ENCODE measurements around the gene RIMOC1. TPM values are rescaled to one million over a fixed set of nuclear protein-coding genes. Genes with fewer than 3 reads are reported as not detected.

RIMOC1 gene, protein sequence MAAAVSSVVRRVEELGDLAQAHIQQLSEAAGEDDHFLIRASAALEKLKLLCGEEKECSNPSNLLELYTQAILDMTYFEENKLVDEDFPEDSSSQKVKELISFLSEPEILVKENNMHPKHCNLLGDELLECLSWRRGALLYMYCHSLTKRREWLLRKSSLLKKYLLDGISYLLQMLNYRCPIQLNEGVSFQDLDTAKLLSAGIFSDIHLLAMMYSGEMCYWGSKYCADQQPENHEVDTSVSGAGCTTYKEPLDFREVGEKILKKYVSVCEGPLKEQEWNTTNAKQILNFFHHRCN
- 10 to 100 TPM; 32.5 to 35.5 TPM for total RNA-seq
- polyA plus RNA-seq (ENCODE audit: insufficient read length in 6 of 6) = 10 to 100 TPM; 22.4 to 28.9 (median 26.3) TPM
- long read RNA-seq, donor 1, full-length matches to known transcripts = 13 of 87 reads
- long read RNA-seq, donor 1, partial matches to known transcripts = 74 of 87 reads
- long read RNA-seq, donor 1, other reads (novel, unspliced or antisense) = 0 of 87 reads
- long read RNA-seq, donor 2, full-length matches to known transcripts = 8 of 78 reads
- long read RNA-seq, donor 2, partial matches to known transcripts = 70 of 78 reads
- long read RNA-seq, donor 2, other reads (novel, unspliced or antisense) = 0 of 78 reads
- long read RNA-seq, donor 3, full-length matches to known transcripts = 3 of 3 reads
- long read RNA-seq, donor 3, partial matches to known transcripts = 0 of 3 reads
- long read RNA-seq, donor 3, other reads (novel, unspliced or antisense) = 0 of 3 reads
- long read RNA-seq, donor 4, full-length matches to known transcripts = 6 of 8 reads
- long read RNA-seq, donor 4, partial matches to known transcripts = 1 of 8 reads
- long read RNA-seq, donor 4, other reads (novel, unspliced or antisense) = 1 of 8 reads
- long read RNA-seq, donor 5, full-length matches to known transcripts = 6 of 6 reads
- long read RNA-seq, donor 5, partial matches to known transcripts = 0 of 6 reads
- long read RNA-seq, donor 5, other reads (novel, unspliced or antisense) = 0 of 6 reads
- long read RNA-seq, donor 6, full-length matches to known transcripts = 6 of 6 reads
- long read RNA-seq, donor 6, partial matches to known transcripts = 0 of 6 reads
- long read RNA-seq, donor 6, other reads (novel, unspliced or antisense) = 0 of 6 reads
- long read RNA-seq, donor 7, full-length matches to known transcripts = 5 of 5 reads
- long read RNA-seq, donor 7, partial matches to known transcripts = 0 of 5 reads
- long read RNA-seq, donor 7, other reads (novel, unspliced or antisense) = 0 of 5 reads
- long read RNA-seq, donor 8, full-length matches to known transcripts = 8 of 8 reads
- long read RNA-seq, donor 8, partial matches to known transcripts = 0 of 8 reads
- long read RNA-seq, donor 8, other reads (novel, unspliced or antisense) = 0 of 8 reads
- long read RNA-seq, donor 9 = 0 reads
- long read RNA-seq, donor 10, full-length matches to known transcripts = 4 of 5 reads
- long read RNA-seq, donor 10, partial matches to known transcripts = 0 of 5 reads
- long read RNA-seq, donor 10, other reads (novel, unspliced or antisense) = 1 of 5 reads
- long read RNA-seq, donor 11, full-length matches to known transcripts = 11 of 11 reads
- long read RNA-seq, donor 11, partial matches to known transcripts = 0 of 11 reads
- long read RNA-seq, donor 11, other reads (novel, unspliced or antisense) = 0 of 11 reads
- long read RNA-seq, donor 12, full-length matches to known transcripts = 3 of 3 reads
- long read RNA-seq, donor 12, partial matches to known transcripts = 0 of 3 reads
- long read RNA-seq, donor 12, other reads (novel, unspliced or antisense) = 0 of 3 reads

DNA sequence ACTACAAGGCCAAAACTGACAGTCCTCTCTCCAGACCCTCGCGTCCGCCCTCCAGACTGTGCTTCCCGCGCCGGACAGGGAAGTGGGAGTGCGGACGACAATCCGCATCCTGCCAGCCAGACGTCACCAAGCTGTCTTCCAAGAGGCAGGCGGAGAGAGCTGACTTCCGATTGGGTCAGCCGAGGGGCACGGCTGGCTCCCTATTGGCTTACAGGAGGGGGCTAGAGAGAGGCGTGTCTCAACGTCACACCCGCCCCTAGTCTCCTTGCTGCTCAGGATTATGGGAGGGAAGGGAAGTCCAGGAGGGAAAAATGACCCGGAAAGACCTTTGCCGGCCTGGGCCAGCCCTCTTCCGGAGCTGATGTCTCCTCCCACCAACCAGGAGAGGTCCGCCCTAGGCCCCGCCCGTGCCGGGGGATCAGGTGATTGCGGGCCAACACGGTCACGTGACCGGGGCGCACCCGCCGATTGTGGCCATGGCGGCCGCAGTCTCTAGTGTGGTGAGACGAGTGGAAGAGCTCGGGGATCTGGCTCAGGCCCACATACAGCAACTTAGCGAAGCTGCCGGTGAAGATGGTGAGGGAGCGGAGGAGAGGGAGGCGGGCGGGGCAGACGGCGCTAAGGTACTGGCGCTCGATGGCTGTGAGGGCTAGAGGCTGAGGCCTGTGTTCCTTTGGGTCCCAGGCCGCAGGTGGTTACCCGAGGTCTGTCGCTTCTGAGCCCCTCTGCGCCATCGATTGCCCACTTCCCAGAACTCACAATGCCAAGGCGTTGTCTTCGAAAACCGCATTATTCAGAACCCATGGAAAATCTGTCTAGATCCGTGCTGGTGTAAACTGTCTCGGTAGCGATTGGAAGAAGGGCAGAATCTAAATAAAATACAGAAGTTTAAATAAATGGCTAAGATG is at the start of gene RIMOC1:
RIMOC1 (plus strand) TSS at position 453 of the 908 bp plus-strand sequence; CDS start at position 477, 24 bp downstream.
- Histone ChIP-seq H3K4me1 (peaks cover 0 to 33% of the 10 kb centered on the region in 2 donors), H3K9me3 (no peaks in the 10 kb centered on the region), H3K27me3 (no peaks in the 10 kb centered on the region), H3K27ac (peak within 1 kb of the TSS; percentile 83 to 87), H3K36me3 (peaks cover 0 to 20% of the 10 kb centered on the region in 2 donors), H3K4me3 (peak within 1 kb of the TSS; percentile 71 to 95)
- TF ChIP-seq, protein P1, sequence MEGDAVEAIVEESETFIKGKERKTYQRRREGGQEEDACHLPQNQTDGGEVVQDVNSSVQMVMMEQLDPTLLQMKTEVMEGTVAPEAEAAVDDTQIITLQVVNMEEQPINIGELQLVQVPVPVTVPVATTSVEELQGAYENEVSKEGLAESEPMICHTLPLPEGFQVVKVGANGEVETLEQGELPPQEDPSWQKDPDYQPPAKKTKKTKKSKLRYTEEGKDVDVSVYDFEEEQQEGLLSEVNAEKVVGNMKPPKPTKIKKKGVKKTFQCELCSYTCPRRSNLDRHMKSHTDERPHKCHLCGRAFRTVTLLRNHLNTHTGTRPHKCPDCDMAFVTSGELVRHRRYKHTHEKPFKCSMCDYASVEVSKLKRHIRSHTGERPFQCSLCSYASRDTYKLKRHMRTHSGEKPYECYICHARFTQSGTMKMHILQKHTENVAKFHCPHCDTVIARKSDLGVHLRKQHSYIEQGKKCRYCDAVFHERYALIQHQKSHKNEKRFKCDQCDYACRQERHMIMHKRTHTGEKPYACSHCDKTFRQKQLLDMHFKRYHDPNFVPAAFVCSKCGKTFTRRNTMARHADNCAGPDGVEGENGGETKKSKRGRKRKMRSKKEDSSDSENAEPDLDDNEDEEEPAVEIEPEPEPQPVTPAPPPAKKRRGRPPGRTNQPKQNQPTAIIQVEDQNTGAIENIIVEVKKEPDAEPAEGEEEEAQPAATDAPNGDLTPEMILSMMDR (IDR thresholded peaks at IDR 0.05) = no peak
- intact Hi-C loops (cut with DNase I) = no loop called here
- ATAC-seq = peak; percentile 99
- peak; percentile 99 for DNase-seq

DNA sequence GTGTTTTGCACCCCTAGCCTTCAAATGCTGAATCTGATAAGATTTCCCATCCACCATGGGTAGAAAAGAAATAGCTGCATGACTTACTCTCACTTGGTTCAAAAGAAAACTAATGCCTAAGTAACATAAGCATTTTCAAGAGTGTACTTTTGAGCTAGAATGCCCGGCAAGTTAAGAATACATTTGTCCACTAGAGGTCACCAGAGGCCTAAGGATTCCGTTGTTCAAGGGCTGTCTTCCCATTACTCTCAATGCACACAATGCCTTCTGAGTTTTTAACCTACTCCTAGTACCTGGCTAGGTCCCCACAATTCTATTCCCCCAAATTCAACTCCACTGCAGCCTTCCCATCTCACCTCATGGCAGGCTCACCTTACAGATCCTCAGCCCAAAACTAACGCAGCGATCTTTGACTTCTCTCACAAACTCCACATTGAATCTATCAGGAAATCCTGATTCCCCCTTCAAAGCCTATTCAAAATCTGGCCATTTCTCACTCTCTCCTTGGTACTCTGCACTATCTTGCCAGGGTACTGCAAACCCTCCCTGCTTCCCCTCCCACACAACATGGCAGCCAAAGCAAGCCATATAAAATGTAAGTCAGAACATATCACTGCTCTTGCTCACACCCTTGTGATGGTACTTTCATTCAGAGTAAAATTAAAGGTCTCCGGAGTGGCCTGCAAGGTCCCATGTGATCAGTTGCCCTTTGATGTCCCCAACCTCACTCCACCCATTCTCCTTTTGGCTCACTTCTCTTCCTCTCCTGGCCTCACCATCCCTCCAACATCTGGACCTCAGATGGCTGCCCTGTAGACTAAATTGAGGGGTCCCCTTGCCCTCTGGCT is 47.3 kb upstream of the RIMOC1 start:
- TF ChIP-seq, protein P1 (IDR thresholded peaks at IDR 0.05) = peak; percentile 54 to 81
- intact Hi-C loops (cut with DNase I) = no loop called here
- Histone ChIP-seq H3K36me3 (peaks cover 0 to 44% of the 10 kb centered on the region in 2 donors), H3K4me3 (no peak overlapping the region), H3K27me3 (no peaks in the 10 kb centered on the region), H3K27ac (no peak overlapping the region), H3K4me1 (no peaks in the 10 kb centered on the region), H3K9me3 (no peaks in the 10 kb centered on the region)
- ATAC-seq = peak; percentile 98
- peak in 2 of 4 donors; percentile 73 to 83 for DNase-seq

DNA sequence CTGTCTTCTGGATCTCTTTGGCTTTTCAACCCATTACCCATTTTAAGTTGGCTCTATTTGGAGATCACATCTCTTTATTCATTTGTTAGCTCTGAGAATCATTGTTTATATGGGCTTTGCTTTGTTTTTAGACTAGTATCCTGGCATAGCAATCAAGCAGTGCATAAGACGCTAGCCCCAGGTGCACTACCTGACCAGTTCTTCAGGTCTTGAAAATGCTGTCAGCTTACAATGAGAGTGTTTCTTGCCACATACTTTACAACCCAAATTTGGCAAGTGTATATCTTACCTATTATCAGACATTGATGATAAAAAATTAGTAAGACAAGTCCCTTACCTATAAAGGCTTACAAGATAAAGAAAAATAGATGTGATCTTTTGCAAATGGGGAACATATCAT is 46.2 kb upstream of the RIMOC1 start:
- Histone ChIP-seq H3K36me3 (peaks cover 0 to 35% of the 10 kb centered on the region in 2 donors), H3K9me3 (no peaks in the 10 kb centered on the region), H3K4me3 (no peak overlapping the region), H3K27me3 (no peaks in the 10 kb centered on the region), H3K4me1 (no peaks in the 10 kb centered on the region), H3K27ac (no peak overlapping the region)
- TF ChIP-seq, protein P1 (IDR thresholded peaks at IDR 0.05) = no peak
- no peak for DNase-seq
- ATAC-seq = no peak
- intact Hi-C loops (cut with DNase I) = no loop called here
